NCI-H460 (cell line): ENCODE results near the gene MIB1. TPM values are rescaled to one million over a fixed set of nuclear protein-coding genes. Genes with fewer than 3 reads are reported as not detected.

Experiments
- DNase-seq: peaks from one replicate; pipeline ENCODE4 v3.0.0-alpha.2; 2016; ENCODE audit warnings: low read depth; ENCODE audit errors: extremely low read depth
- total RNA-seq: library from RNA; depleted of rRNA; stranded (reverse); fragments of >200 nt; shearing (Covaris generic); gene quantifications from 2 replicates; pipeline ENCODE4 v1.2.3, GENCODE V29; 2014

The MIB1 gene
- total RNA-seq, 1 experiment from 2014 or later, result 42.0 TPM

GRCh38 chr18:21808185-21808584 lies 67.6 kb downstream of the MIB1 start:
- DNase-seq, result no peak

GRCh38 chr18:21809725-21810124 lies 69.1 kb downstream of the MIB1 start:
- DNase-seq, result no peak

DNA sequence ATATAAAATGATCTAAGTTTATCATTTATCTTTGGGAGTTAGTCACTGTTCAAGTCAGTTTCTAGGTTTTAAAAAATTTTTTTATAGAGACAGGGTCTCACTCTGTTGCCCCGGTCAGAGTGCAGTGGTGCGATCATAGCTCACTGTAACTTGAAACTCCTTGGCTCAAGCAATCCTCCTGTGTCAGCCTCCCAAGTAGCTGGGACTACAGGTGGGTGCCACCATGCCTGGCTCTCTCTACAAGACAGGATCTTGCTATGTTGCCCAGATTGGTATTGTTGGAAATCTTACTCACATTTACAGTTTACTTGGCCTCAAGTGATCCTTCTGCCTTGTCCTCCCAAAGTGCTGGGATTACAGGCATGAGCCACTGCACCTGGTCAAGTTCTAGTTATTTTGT lies 74.5 kb downstream of the MIB1 start:
- no peak for DNase-seq

DNA sequence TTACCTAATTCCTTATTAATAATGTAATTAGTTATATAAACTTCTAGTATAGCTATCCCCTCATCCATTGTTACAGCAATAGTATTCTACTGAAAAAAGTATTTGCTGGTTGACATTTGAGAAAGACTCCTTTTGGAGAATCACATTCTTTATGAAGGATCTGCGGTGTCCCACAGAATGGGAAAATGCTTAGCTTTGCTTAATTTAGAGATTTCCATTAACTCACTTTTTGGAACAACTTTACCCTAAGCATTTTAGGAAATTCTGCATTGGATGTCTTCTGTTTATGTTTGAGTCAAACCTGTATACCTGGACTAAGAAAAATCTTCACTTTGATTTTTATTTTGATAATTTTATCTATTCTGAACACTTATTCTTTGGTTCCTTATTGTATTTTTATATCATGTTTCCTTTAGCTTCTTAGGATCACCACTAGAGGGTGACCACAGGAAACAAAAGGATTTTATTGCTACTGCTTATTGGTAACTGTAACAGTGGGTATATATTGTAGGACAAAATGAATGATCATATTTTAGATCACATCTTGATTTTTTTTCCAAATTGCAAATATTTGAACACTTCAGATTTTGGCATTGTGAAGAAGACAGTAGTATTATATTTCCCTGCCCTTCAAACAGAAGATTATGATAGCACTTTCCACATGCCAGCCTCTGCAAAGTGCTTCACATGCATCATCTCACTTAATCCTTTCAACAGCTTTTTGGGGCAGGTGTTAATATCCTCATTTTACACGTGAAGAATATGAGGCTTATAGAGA lies 79.6 kb downstream of the MIB1 start:
- peak; percentile 17 for DNase-seq

GRCh38 chr18:21820811-21821143 lies 80.2 kb downstream of the MIB1 start:
- DNase-seq, result no peak

DNA sequence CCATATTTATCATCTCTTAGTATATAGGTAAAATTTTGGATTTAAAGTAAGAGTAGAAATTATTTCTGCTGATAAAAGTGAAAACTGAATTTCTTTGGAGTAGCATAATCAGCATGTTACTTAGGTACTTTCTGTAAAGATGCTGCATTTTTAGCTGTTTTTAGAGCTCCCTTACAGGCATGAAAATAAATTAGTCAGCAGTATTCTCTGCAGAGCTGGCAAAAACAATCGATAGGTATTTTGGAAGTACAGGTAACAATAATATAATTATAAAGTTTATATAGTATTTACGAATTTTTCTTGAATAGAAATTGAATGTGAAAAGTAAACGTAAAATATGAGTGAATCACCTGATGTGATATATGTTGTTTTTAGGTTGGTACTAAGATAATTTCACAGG lies 83.3 kb downstream of the MIB1 start:
- no peak for DNase-seq

DNA sequence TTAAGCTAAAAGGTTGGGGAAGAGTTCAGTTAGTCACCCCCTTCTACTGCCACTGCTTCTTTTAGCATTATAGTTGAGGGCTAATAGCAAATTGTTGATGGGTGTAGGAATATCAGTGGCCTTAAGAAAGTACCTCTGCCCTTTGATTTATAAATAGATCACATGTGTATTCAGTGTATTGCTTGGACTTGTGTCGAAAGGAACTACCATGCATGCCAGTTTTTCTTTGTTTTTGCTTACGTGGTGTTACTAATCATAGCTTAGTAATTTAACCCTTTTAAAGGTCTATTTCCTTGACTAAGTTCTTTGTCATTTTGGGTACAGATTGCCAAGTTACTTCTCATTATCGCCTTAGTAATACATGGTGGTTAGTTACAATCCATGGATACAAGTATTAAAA lies 85.6 kb downstream of the MIB1 start:
- no peak for DNase-seq

DNA sequence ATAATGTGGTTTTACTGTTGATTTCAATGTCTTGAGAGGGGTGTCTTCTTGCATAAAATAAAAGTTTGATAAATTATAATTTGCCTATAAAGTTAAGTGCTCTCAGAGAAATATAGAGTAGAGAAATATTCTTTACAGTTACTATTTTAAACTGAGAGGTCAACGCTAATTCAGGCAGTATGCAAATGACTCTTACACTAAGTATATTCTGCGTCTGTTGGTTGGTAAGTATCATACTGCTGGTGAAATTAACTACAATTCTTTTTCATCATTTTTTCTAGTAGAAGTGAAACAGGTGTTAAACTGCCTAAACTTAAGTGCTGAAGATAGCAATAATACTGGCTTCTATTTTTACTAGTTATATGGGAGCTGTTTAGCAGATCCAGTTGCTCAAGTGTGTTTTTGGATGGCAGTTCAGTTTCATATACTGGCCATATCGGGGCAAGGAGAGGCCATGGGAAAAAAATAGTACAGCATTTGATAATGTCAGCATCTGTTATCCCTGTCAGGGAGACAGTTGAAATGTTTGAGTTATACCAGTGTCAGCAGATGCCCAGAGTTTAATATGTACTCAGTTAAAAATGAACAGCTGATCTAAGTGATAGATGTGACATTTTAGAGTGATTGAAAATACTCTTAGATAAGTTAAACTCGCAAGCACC lies 86.2 kb downstream of the MIB1 start:
- no peak for DNase-seq

DNA sequence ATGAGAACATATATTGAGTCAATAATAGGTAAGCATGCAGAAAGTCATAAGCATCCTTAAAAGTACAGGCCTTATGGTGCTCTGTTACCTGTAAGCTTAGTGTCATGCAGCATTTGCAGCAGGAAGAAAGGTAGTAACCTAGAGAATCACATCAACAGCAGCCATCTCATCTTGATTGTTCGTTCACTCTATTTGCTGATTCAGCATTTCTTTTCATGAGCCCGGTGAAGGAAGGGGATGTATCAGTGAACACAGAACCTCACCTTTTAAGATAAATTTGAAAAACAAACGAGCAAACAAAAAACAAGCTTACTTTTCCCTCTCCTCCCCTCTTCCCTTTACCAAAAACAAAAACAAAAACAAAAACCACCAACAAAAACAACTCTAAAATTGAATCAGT lies 89.9 kb downstream of the MIB1 start:
- no peak for DNase-seq

- no peak for DNase-seq
These were observed 90.8 kb downstream of the MIB1 start for GRCh38 chr18:21831413-21831831.

DNA sequence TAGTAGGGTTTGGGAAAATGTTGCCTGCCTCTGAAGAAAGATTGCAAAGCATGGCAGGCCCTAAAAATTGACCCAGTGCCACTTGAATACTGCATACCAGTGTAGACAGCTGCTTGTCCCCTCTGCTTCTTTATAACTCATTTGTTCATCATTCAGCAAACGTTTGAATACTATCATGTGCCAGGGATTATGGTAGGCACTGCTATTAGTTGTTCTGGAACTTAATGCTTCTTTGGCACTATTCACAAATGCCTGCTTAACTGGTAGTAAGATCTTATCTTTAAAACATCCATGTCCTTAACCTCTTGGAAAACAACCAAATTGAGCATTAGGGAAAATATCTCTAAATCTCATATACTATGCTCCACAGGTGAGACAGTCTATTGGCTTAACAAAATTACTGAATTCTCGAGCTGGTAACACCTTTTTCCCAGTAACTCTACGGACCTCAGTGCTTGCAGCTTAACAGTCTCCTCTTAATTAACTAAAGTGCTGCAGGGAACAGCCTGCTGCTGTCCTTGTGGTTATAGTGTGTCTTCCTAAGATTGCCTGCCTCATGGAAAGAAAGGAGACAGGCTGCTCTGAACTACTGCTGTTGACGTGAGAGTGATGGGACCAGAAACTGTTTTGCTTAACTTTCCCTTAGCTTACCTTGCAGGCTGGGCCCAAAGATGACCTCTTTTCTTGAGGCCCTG lies 93.2 kb downstream of the MIB1 start:
- no peak for DNase-seq

- no peak for DNase-seq
These were observed 93.7 kb downstream of the MIB1 start for GRCh38 chr18:21834299-21834660.

DNA sequence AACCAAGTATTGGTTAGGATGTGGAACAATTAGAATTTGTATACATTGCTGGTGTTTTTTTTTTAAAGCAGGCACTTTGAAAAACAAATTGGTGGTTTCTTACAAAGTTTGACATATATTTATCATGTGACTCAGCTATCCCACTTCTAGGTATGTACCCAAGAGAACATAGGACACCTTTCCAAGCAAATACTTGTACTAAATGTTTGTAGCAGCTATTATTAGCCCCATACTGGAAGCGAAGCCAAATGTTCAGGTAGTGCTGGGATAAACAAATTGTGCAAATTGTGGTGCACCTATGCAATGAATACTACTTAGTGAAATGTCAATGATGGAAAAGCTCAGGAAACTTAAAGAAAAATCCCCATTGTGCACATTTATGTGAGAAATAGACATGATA lies 101.0 kb downstream of the MIB1 start:
- DNase-seq, result no peak

DNA sequence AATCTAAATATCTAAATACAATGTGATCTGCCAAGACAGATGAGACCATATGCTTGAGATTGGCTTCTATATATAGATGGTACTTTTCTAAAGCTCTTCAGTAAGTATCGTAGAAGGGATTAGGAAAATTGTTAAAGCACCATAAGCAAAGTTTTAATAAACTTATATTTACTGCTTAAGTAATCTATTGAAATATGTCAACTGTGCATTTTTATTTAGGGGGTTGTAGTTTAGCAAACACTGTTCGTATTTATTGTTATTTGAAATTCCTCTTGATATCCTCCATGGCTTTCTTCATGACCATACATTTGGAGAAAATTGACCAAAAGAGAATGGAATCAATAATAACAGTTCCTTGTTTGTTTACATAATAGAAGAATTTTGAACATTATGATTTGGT lies 102.7 kb downstream of the MIB1 start:
- no peak for DNase-seq

- peak; percentile 13 for DNase-seq
These were observed 110.9 kb downstream of the MIB1 start for GRCh38 chr18:21851327-21851961.

GRCh38 chr18:21853016-21853415 lies 112.4 kb downstream of the MIB1 start:
- DNase-seq, result no peak

- no peak for DNase-seq
These were observed 113.4 kb downstream of the MIB1 start for GRCh38 chr18:21853775-21854552.

DNA sequence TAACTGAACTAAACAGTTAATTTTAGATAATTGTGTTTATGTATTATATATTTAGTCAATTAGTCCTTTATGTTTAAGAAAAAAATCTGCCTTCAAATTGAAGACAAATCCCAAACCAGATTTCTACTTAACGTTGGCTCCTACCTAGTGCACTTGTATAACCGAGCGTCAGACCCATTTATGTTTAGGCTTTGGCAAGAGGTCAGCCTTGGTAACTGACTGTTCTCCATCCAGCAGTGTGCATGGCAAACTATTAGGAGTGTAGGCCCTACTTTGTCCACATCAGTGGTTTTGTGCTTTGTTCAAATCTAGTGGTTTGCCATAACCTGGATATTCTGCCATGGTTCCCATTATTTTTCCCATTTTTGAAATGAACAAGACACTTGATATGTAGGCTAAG lies 114.8 kb downstream of the MIB1 start:
- DNase-seq, result no peak

DNA sequence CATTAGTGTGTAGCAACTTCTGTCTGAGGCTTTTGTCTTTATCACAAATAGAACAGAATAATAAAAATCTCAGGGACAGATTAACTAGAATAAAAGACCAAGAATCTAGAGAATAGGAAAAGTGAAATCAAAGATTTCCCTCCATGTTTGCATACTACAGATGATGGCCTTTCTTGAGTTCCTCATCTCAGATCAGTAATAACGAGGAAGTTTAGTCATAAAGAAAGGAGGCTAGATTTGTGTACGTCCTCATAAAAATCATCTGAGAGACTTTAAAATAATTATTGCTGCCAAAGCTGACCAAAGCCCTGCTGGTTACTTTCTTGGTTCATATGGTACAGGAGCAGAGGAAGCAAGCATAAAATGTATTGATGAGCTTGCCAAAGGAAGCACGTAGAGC lies 117.3 kb downstream of the MIB1 start:
- no peak for DNase-seq

DNA sequence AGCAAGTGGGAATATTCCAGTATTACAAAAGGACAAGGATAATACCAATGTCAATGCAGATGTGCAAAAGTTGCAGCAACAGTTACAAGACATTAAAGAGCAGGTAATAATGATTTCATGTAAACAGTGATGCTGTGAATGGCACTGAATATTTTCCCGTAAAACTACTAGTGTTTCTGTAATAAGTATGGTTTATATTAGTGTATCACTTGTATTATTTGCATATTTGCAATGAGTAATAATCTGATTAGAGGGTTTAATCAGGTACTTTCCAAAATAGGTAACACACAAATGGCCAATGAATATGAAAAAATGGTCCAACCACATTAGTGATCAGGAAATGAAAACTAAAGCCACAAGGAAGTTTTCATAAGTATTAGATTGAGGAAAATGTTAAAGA lies 118.0 kb downstream of the MIB1 start:
- no peak for DNase-seq

DNA sequence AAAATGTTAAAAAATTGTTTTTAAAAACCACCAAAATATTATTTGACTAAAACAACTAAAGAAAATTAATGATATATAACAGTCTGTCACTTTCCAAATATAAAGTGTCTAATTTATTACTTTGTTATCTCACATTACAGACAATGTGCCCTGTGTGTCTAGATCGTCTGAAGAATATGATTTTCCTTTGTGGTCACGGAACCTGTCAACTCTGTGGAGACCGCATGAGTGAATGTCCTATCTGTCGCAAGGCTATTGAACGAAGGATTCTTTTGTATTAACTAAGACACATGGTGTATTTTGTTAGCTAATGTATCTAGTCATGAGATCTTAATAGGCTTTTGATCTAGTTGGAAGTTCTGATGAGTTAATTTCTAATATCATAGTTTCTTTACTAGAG lies 123.8 kb downstream of the MIB1 start:
- DNase-seq, result no peak
